NCI-H345 treated with DMSO at 0.1 percent for 48 hours (cell line): ENCODE results near the gene HRH1.
"Not testable (repeated sequence)": the region's sequence is repeated elsewhere in the genome, so short reads cannot be mapped to it uniquely, and the experiment has no call there.

Experiments used
- DNase-seq: peaks from one replicate; lab custom pipeline; 2025; ENCODE audit not compliant: unreplicated experiment; lab: John Stamatoyannopoulos, UW

Gene HRH1

GRCh38 chr3:11140713-11141104 lies 13.6 kb upstream of the HRH1 start:
- DNase-seq = no peak

- DNase-seq = no peak
Measured at GRCh38 chr3:11143476-11143875, 10.8 kb upstream of the HRH1 start.

GRCh38 chr3:11144996-11145395 lies 9.3 kb upstream of the HRH1 start:
- DNase-seq = no peak

GRCh38 chr3:11145888-11146287 lies 8.4 kb upstream of the HRH1 start:
- DNase-seq = no peak

- no peak for DNase-seq
Measured at GRCh38 chr3:11146773-11147660, 7.3 kb upstream of the HRH1 start.

- DNase-seq = no peak
Measured at GRCh38 chr3:11150256-11150655, 4.0 kb upstream of the HRH1 start.

GRCh38 chr3:11152301-11152700 lies 2.0 kb upstream of the HRH1 start:
- no peak for DNase-seq

- DNase-seq = no peak
Measured at GRCh38 chr3:11154953-11155325, 646 bp downstream of the HRH1 start.

GRCh38 chr3:11155341-11156025 lies 1.2 kb downstream of the HRH1 start:
- DNase-seq = peak; percentile 22

GRCh38 chr3:11156026-11156410 lies 1.7 kb downstream of the HRH1 start:
- DNase-seq = no peak

GRCh38 chr3:11157421-11157820 lies 3.1 kb downstream of the HRH1 start:
- DNase-seq = no peak

- DNase-seq = no peak
Measured at GRCh38 chr3:11159421-11159904, 5.2 kb downstream of the HRH1 start.

- no peak for DNase-seq
Measured at GRCh38 chr3:11161666-11162065, 7.4 kb downstream of the HRH1 start.

GRCh38 chr3:11162401-11163345 lies 8.4 kb downstream of the HRH1 start:
- DNase-seq = no peak

- no peak for DNase-seq
Measured at GRCh38 chr3:11164607-11165006, 10.3 kb downstream of the HRH1 start.

- no peak for DNase-seq
Measured at GRCh38 chr3:11165476-11165875, 11.2 kb downstream of the HRH1 start.

- DNase-seq = not testable (repeated sequence)
Measured at GRCh38 chr3:11166807-11167400, 12.6 kb downstream of the HRH1 start.

GRCh38 chr3:11167590-11167989 lies 13.3 kb downstream of the HRH1 start:
- DNase-seq = no peak

- no peak for DNase-seq
Measured at GRCh38 chr3:11168406-11168805, 14.1 kb downstream of the HRH1 start.

- DNase-seq = no peak
Measured at GRCh38 chr3:11168881-11169805, 14.8 kb downstream of the HRH1 start.
